HG03520 (cell line): ENCODE results near the gene PIP5K1B.
A peak's percentile ranks its signal among the peaks of the same experiment; 100 is the strongest.

Source experiments
- ATAC-seq: cut with Tn5 transposase; IDR thresholded peaks from one replicate; pipeline ENCODE4 v1.9.1; 2021; ENCODE audit warnings: mild to moderate bottlenecking, moderate library complexity; ENCODE audit not compliant: unreplicated experiment

Gene PIP5K1B

GRCh38 chr9:69016191-69017096, 311.4 kb downstream of the PIP5K1B start:
- ATAC-seq = no peak

- no peak for ATAC-seq
Observed at GRCh38 chr9:69018737-69019136, 313.7 kb downstream of the PIP5K1B start.

DNA sequence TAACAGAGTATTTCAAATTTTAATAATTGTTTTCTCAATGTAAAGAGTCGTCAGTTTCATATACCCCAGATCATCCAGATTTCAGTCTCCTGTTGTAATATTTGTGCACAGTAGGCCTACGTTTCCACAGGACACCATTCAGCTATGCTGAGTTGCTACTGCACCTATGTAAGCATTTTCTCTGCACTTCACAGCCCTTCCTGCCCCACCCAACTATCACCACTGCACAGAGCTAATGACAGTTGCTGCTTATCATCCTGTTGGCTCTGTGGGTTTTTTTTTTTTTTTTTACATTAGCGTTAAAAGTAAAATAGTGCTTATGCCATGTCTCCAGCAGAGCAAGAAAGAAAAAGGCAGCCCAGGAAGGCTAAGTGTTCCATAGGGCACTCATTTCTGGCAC, 314.8 kb downstream of the PIP5K1B start:
- ATAC-seq = no peak

DNA sequence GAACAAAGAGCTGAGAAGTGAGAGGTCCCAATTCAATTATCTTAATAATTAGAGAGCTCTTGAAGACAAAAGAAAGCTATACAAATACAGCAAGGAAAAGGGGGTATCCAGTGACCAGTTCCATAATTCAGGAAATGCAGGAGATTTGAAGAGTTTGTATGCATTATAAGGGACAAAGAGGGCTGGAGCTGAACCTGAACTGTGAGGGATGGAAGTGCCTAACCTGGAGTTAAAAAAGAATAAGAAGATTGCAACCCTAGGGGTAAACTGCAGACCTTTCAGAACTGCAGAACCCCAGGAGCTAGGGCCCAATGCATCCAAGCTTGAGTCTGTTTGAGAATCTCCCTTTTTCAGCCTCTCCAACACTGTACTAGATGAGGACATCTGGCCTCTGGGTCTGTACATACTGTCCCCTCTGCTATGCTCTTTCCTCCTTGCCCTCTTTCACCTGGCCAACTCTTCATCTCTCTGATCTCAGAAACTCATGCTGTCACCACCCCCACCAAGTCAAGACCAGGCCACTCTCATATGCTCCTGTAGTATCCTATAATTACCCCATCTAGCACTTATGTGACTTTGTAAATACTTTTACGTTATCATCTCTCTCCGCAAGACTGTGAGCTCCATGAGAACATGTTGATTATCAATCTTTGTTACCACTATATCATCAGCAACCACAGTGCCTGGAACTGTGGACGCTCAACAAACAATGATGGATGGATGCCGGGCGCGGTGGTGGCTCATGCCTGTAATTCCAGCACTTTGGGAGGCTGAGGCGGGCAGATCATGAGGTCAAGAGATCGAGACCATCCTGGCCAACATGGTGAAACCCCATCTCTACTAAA, 315.5 kb downstream of the PIP5K1B start:
- ATAC-seq = no peak

DNA sequence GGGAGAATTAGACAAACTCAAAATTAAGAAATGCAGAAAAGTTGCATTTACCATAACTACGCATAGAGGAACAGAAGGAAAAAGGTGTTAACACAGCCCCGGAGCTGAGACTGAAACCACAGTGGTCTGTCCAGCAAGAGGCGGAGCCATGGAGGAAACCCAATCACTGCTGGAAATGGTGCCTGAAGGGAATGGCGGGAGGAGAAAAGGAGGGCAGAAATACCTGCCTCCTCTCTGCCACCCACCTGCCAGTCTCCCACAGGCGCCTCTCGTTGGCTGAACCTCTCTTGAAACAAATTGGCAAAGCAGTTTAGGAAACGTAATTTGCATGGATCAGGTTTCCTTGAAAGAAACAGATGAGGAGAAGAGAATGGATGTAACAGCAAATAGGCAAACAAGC, 318.6 kb downstream of the PIP5K1B start:
- ATAC-seq = no peak

DNA sequence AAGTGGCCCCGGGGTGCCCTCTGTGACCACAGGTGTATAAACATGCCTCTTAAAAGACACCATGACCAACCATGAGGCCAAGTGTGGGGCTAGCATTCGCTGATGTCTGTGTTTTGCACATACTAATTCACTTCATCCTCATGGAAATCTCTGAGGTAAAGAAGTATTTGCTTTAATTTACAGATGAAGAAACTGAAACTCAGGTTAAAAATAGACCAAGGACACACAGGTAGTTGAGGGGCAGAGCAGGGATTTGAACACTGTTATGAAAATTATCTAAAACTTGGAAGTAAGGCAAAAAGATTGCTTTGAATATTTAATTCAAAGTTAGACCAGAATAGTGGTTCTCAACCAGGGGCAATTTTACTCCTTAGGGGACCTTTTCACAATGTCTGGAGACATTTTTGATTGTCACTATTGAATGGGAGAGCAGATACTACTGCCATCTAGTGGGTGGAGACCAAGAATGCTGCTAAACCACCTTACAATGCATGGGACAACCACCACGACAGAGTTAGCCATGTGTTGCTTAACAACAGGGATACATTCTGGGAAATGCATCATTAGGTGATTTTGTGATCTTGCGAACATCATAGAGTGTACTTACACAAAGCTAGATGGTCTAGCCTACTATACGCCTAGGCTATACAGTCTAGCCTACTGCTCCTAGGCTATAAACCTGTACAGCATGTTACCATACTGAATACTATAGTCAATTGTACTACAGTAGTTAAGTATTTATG, 322.5 kb downstream of the PIP5K1B start:
- peak; percentile 61 for ATAC-seq

DNA sequence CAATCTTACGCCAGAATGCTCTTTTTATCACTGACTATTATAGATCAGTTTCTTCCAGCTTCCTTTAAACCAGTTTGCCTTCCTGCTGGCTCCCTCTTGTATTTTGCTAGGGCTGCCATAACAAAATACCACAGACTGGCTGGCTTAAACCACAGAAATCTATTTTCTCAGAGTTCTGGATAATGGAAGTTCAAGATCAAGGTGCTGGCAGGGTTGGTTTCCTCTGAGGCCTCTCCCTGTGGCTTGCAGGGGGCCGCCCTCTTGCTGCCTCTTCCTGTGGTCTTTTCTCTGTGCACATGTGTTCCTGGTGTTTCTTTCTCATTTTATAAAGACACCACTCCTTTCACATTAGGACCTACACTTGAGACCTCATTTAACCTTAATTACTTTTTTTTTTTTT, 323.7 kb downstream of the PIP5K1B start:
- no peak for ATAC-seq

DNA sequence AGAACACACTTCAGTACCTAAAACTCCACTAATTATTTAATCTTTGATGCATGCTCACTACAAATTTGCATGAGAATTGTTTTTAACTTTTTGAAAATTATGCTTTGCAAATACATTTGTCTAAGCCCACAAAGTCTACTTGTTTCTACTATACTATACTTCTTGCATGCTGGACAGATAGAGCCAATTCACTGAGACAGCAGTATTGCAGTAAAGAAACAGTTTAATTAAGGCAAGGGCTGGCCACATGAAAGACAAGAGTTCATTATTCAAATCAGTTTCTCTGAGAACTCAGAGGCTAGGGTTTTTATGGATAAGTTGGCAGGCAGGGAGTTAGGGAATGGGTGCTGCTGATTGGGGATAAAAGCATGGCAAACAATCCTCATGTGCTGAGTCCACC, 324.5 kb downstream of the PIP5K1B start:
- no peak for ATAC-seq

GRCh38 chr9:69030851-69031645, 326.0 kb downstream of the PIP5K1B start:
- ATAC-seq = no peak

DNA sequence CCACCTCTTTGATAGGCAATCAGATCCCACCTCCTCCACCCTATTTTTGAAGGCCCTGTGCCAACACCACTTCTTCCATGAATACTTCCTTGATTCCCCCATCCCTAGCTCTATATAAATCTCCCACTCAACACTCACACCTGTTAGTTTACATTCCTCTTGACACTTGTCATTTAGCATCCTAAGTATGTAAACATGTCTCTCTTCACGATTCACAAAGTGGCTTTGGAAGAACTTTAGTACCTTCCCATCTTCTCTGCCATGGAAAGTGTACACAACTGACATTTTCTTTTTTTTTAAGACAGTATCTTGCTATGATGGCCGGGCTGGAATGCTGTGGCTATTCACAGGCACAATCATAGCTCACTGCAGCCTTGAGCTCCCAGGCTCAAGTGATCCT, 329.0 kb downstream of the PIP5K1B start:
- no peak for ATAC-seq

- ATAC-seq = peak; percentile 90
Observed at GRCh38 chr9:69035438-69036308, 330.6 kb downstream of the PIP5K1B start, which contains the start of gene FXN. TSS of gene FXN (plus strand) at chr9:69035752. CDS start at chr9:69035783, 31 bp downstream.

DNA sequence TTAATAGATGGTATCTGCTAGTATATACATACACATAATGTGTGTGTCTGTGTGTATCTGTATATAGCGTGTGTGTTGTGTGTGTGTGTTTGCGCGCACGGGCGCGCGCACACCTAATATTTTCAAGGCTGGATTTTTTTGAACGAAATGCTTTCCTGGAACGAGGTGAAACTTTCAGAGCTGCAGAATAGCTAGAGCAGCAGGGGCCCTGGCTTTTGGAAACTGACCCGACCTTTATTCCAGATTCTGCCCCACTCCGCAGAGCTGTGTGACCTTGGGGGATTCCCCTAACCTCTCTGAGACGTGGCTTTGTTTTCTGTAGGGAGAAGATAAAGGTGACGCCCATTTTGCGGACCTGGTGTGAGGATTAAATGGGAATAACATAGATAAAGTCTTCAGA, 331.3 kb downstream of the PIP5K1B start:
- peak; percentile 26 for ATAC-seq

DNA sequence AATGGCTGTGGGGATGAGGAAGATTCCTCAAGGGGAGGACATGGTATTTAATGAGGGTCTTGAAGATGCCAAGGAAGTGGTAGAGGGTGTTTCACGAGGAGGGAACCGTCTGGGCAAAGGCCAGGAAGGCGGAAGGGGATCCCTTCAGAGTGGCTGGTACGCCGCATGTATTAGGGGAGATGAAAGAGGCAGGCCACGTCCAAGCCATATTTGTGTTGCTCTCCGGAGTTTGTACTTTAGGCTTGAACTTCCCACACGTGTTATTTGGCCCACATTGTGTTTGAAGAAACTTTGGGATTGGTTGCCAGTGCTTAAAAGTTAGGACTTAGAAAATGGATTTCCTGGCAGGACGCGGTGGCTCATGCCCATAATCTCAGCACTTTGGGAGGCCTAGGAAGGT, 331.8 kb downstream of the PIP5K1B start:
- no peak for ATAC-seq

GRCh38 chr9:69040646-69041045, 335.6 kb downstream of the PIP5K1B start:
- ATAC-seq = no peak

GRCh38 chr9:69044240-69045219, 339.5 kb downstream of the PIP5K1B start:
- no peak for ATAC-seq

DNA sequence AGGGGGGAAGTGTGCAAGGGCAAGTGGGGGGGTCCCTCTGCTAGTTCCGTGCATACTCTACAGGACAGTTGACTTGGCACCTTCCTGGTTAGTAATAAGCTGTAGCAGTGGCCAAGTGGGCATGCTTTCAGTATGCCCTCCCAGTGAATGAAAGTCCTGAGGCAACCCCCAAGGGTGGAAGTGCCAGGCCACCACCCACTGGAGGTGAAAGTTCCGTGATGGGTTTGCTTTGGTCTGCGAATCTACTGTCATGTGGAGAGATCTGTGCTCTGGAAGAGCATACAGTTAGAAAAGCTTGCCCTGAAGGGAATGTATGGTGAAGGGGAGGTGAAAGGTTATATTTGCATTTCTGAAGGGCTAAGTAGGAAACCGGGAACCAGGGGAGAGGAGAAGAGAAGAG, 340.8 kb downstream of the PIP5K1B start:
- no peak for ATAC-seq

GRCh38 chr9:69046723-69047122, 341.7 kb downstream of the PIP5K1B start:
- ATAC-seq = no peak

DNA sequence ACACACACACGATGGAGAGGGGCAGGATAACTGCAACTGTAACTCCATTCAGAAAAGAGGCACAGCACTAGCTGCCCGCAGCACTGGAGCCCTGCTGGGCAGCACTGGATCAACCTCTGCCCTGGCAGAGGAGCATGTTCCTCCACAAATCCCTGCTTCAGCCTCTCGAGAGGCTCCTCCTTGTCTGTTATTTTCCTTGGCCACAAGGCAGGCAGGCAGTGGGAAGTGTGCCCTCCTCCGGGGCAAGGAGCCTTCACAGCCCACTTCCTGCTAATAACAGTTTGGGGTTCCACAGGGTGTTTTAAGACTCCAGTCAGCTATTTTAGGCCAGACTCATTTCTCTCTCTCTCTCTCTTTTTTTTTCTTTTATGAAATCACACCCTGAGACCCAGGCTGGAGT, 342.3 kb downstream of the PIP5K1B start:
- no peak for ATAC-seq
